SHP77 treated with DMSO at 0.1 percent for 48 hours (cell line): ENCODE measurements around the gene DENND6B.
"Not testable (repeated sequence)": the region's sequence is repeated elsewhere in the genome, so short reads cannot be mapped to it uniquely, and the experiment has no call there.

Experiments
- DNase-seq: peaks from one replicate; lab custom pipeline; 2025; lab: John Stamatoyannopoulos, UW

DENND6B gene

GRCh38 chr22:50339945-50340879 lies 13.4 kb upstream of the DENND6B start:
- no peak for DNase-seq

- DNase-seq = no peak
Observed at GRCh38 chr22:50338860-50339462, 12.1 kb upstream of the DENND6B start.

GRCh38 chr22:50338042-50338573 lies 11.3 kb upstream of the DENND6B start:
- no peak for DNase-seq

- DNase-seq = no peak
Observed at GRCh38 chr22:50337262-50338041, 10.6 kb upstream of the DENND6B start.

- DNase-seq = not testable (repeated sequence)
Observed at GRCh38 chr22:50334433-50334832, 7.6 kb upstream of the DENND6B start.

- DNase-seq = no peak
Observed at GRCh38 chr22:50329236-50329635, 2.4 kb upstream of the DENND6B start.

GRCh38 chr22:50327711-50328019 lies 853 bp upstream of the DENND6B start:
- no peak for DNase-seq

GRCh38 chr22:50326225-50326955 lies 422 bp downstream of the DENND6B start:
- no peak for DNase-seq

- no peak for DNase-seq
Observed at GRCh38 chr22:50325444-50326224, 1.2 kb downstream of the DENND6B start.

- DNase-seq = no peak
Observed at GRCh38 chr22:50323900-50324299, 2.9 kb downstream of the DENND6B start.

GRCh38 chr22:50322382-50323104 lies 4.3 kb downstream of the DENND6B start:
- not testable (repeated sequence) for DNase-seq

- DNase-seq = no peak
Observed at GRCh38 chr22:50320671-50321325, 6.0 kb downstream of the DENND6B start.

GRCh38 chr22:50320116-50320515 lies 6.7 kb downstream of the DENND6B start:
- no peak for DNase-seq

GRCh38 chr22:50319503-50319951 lies 7.3 kb downstream of the DENND6B start:
- no peak for DNase-seq

- no peak for DNase-seq
Observed at GRCh38 chr22:50318698-50319411, 8.0 kb downstream of the DENND6B start.

GRCh38 chr22:50318356-50318697 lies 8.5 kb downstream of the DENND6B start:
- DNase-seq = no peak

- no peak for DNase-seq
Observed at GRCh38 chr22:50317674-50318073, 9.1 kb downstream of the DENND6B start.

GRCh38 chr22:50317178-50317577 lies 9.6 kb downstream of the DENND6B start:
- no peak for DNase-seq
